Keratinocyte (primary cell): Measurements from ENCODE around the gene CEP131. TPM values are rescaled to one million over a fixed set of nuclear protein-coding genes. Genes with fewer than 3 reads are reported as not detected.

Experiments
- DNase-seq: peaks from one replicate; pipeline ENCODE4 v3.0.0-alpha.2; 2011; ENCODE audit warnings: low read depth, missing footprints, low spot score
- FAIRE-seq: peaks from 2 replicates; lab custom pipeline; 2011; peaks lifted over from hg19 to GRCh38; lab: Jason Lieb, UNC
- H2AFZ ChIP-seq: 2 replicates; pipeline ENCODE4 v1.6.0; 2012; ENCODE audit warnings: low read length, control low read depth, inconsistent platforms; ENCODE audit not compliant: control insufficient read depth
- H3K27ac ChIP-seq: 2 replicates; pipeline ENCODE4 v1.5.1; 2011; ENCODE audit warnings: low read length; ENCODE audit not compliant: control insufficient read depth, insufficient read depth
- H3K27me3 ChIP-seq: 3 replicates; pipeline ENCODE4 v1.6.0; 2011; ENCODE audit warnings: low read length; ENCODE audit not compliant: control insufficient read depth, insufficient read depth; ENCODE audit errors: extremely low read depth
- H3K36me3 ChIP-seq, 2 experiments: 2 replicates in 1 of 2; 3 replicates in 1 of 2; pipeline ENCODE4 v1.5.1; 2011; ENCODE audit warnings: low read length in 2 of 2, mild to moderate bottlenecking in 1 of 2; ENCODE audit not compliant: control insufficient read depth in 2 of 2, insufficient read depth in 2 of 2; ENCODE audit errors: extremely low read depth in 1 of 2
- H3K4me1 ChIP-seq: 3 replicates; pipeline ENCODE4 v1.5.1; 2011; ENCODE audit warnings: low read length; ENCODE audit not compliant: control insufficient read depth, insufficient read depth; ENCODE audit errors: extremely low read depth
- H3K4me2 ChIP-seq: 3 replicates; pipeline ENCODE4 v1.6.0; 2011; ENCODE audit warnings: low read depth, low read length; ENCODE audit not compliant: control insufficient read depth, insufficient read depth; ENCODE audit errors: extremely low read depth
- H3K4me3 ChIP-seq, 3 experiments: fragments of 200-600 bp in 1 of 3; sonication (generic) in 1 of 3; 2 replicates in 2 of 3; 3 replicates in 1 of 3; pipeline ENCODE4 v1.5.1; 2011 to 2016; ENCODE audit warnings: low read length in 3 of 3, mild to moderate bottlenecking in 3 of 3, control low read depth in 2 of 3, inconsistent platforms in 1 of 3, low read depth in 1 of 3, mixed read lengths in 1 of 3, mixed run types in 1 of 3, moderate library complexity in 1 of 3; ENCODE audit not compliant: control insufficient read depth in 2 of 3, insufficient read depth in 2 of 3; ENCODE audit errors: extremely low read depth in 1 of 3
- H3K79me2 ChIP-seq: 2 replicates; pipeline ENCODE4 v1.6.0; 2012; ENCODE audit warnings: low read length; ENCODE audit not compliant: control insufficient read depth, insufficient read depth
- H3K9ac ChIP-seq: 3 replicates; pipeline ENCODE4 v1.6.0; 2011; ENCODE audit warnings: low read length; ENCODE audit not compliant: control insufficient read depth, insufficient read depth; ENCODE audit errors: extremely low read depth
- H3K9me1 ChIP-seq: 3 replicates; pipeline ENCODE4 v1.6.0; 2011; ENCODE audit warnings: low read length; ENCODE audit not compliant: control insufficient read depth, insufficient read depth; ENCODE audit errors: extremely low read depth
- H3K9me3 ChIP-seq: 2 replicates; pipeline ENCODE4 v1.5.1; 2012; ENCODE audit warnings: low read depth, low read length; ENCODE audit not compliant: control insufficient read depth
- H4K20me1 ChIP-seq: 3 replicates; pipeline ENCODE4 v1.6.0; 2011; ENCODE audit warnings: low read length; ENCODE audit not compliant: control insufficient read depth, insufficient read depth; ENCODE audit errors: extremely low read depth
- EZH2 ChIP-seq: IDR thresholded peaks from one replicate; pipeline ENCODE4 v1.6.1; 2012; ENCODE audit warnings: inconsistent platforms, mild to moderate bottlenecking, low read length, moderate library complexity
- dilution Hi-C: fragments of 300-500 bp; cut with MboI; formaldehyde crosslinking; loops from one replicate; pipeline ENCODE4 v1.7.0; 2020; ENCODE audit warnings: low sequenced_read_pairs; ENCODE audit not compliant: extremely low pct_ligation_motif_present
- polyA plus RNA-seq, 5 experiments: library from polyadenylated mRNA; depleted of rRNA in 3 of 5; stranded (reverse) in 3 of 5; stranded (forward) in 1 of 5; unstranded in 1 of 5; fragments of >200 nt; gene quantifications; 1 replicate in 1 of 5; 2 replicates in 3 of 5; 3 replicates in 1 of 5; pipeline versions ENCODE4 v1.2.1 to v1.2.3, GENCODE V29; 2011 to 2012; ENCODE audit warnings: missing spikeins in 2 of 5, low read depth in 1 of 5, low replicate concordance in 1 of 5
- TF ChIP-seq, protein P1 (sequence below), 3 experiments: IDR thresholded peaks in 1 of 3; conservative IDR thresholded peaks in 1 of 3; optimal IDR thresholded peaks in 1 of 3; 2 replicates in 2 of 3; 3 replicates in 1 of 3; pipeline versions ENCODE3 to v1.5.1; 2011; ENCODE audit warnings: low read length in 3 of 3, mild to moderate bottlenecking in 3 of 3, moderate library complexity in 2 of 3, control low read depth in 1 of 3, inconsistent platforms in 1 of 3; ENCODE audit not compliant: insufficient read depth in 2 of 3; ENCODE audit errors: extremely low read depth in 1 of 3

The CEP131 gene
- polyA plus RNA-seq, 1 donor (not counting 4 experiments of a cell fraction or from before 2014, with no cell fraction given), result 2.6 TPM

DNA sequence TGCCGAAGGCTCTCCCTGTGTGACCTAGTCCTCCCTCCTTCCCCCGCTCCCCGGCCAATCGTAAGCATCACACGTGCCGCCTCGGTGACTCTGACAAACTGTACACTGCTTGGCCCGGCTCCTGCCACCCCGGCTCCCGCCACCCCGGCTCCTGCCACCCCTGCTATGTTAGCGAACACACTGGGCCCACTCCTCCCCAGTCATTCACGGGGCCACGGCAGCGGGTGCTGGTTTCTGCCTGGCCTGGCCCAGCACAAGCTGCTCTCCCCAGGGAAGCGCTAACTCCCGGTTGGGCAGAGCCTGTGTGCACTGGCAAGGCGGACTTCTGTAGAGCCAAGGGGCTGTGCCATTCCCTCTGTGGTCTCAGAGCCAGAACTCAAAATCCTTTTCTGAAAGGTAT lies 38.3 kb upstream of the CEP131 start:
- DNase-seq, result no peak
- H3K27me3 ChIP-seq, result no peaks in the 10 kb centered on the region
- no peak overlapping the region for H2AFZ ChIP-seq
- no peaks in the 10 kb centered on the region for H3K9me1 ChIP-seq
- no peak overlapping the region for H3K27ac ChIP-seq
- H3K9me3 ChIP-seq, result no peaks in the 10 kb centered on the region
- H3K36me3 ChIP-seq, result peaks cover 29 to 46% of the 10 kb centered on the region in 2 experiments
- no peaks in the 10 kb centered on the region for H4K20me1 ChIP-seq
- H3K79me2 ChIP-seq, result no peaks in the 10 kb centered on the region
- no peak overlapping the region for H3K4me3 ChIP-seq
- TF ChIP-seq, protein P1, sequence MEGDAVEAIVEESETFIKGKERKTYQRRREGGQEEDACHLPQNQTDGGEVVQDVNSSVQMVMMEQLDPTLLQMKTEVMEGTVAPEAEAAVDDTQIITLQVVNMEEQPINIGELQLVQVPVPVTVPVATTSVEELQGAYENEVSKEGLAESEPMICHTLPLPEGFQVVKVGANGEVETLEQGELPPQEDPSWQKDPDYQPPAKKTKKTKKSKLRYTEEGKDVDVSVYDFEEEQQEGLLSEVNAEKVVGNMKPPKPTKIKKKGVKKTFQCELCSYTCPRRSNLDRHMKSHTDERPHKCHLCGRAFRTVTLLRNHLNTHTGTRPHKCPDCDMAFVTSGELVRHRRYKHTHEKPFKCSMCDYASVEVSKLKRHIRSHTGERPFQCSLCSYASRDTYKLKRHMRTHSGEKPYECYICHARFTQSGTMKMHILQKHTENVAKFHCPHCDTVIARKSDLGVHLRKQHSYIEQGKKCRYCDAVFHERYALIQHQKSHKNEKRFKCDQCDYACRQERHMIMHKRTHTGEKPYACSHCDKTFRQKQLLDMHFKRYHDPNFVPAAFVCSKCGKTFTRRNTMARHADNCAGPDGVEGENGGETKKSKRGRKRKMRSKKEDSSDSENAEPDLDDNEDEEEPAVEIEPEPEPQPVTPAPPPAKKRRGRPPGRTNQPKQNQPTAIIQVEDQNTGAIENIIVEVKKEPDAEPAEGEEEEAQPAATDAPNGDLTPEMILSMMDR (optimal IDR thresholded peaks at IDR 0.05 in 1 of 3, IDR thresholded peaks at IDR 0.05 in 1 of 3, conservative IDR thresholded peaks at IDR 0.05 in 1 of 3; ENCODE audit: extremely low read depth in 1 of 3, insufficient read depth in 2 of 3, low read length in 3 of 3), result no peak
- no peak for TF ChIP-seq EZH2
- H3K9ac ChIP-seq, result no peak overlapping the region
- dilution Hi-C loops, result no loop called here
- peaks cover under 1% of the 10 kb centered on the region for H3K4me1 ChIP-seq
- no peak for FAIRE-seq
- H3K4me2 ChIP-seq, result no peak overlapping the region

DNA sequence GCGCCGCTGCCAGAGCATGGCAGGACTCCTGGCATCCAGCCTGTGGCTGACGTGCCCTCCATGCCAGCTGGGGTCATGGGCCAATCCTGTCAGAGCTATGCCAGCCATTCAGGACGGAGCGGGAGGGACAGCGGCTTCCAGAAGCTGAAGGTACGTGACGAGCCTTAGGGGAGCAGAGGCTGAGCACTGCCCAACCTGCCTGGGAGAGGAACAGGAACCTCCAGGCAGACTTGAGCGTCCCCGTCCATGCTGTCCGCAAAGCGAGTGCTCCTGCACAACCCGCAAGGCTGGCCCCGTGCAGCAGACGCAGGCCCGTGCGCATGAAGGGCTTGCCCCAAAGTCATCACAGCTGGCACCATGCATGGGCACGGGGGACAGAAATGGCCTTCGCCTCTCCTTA lies 37.9 kb upstream of the CEP131 start:
- no peak overlapping the region for H3K4me2 ChIP-seq
- no peaks in the 10 kb centered on the region for H3K27me3 ChIP-seq
- dilution Hi-C loops, result no loop called here

More for the DNA sequence above, 37.9 kb upstream of the CEP131 start:
- Histone ChIP-seq H2AFZ (no peak overlapping the region), H3K79me2 (no peaks in the 10 kb centered on the region), H3K9ac (no peak overlapping the region), H3K36me3 (peaks cover 25 to 49% of the 10 kb centered on the region in 2 experiments), H3K9me1 (no peaks in the 10 kb centered on the region), H3K4me3 (no peak overlapping the region), H3K9me3 (no peaks in the 10 kb centered on the region), H4K20me1 (no peaks in the 10 kb centered on the region), H3K4me1 (peaks cover 5% of the 10 kb centered on the region), H3K27ac (no peak overlapping the region)
- FAIRE-seq, result no peak
- no peak for DNase-seq
- TF ChIP-seq EZH2, result no peak
- TF ChIP-seq, protein P1 (optimal IDR thresholded peaks at IDR 0.05 in 1 of 3, IDR thresholded peaks at IDR 0.05 in 1 of 3, conservative IDR thresholded peaks at IDR 0.05 in 1 of 3; ENCODE audit: extremely low read depth in 1 of 3, insufficient read depth in 2 of 3, low read length in 3 of 3), result no peak
